ENCODE results near the gene GPR137. TPM values are rescaled to one million over a fixed set of nuclear protein-coding genes. Genes with fewer than 3 reads are reported as not detected.

Gene GPR137
- total and polyA plus RNA-seq, 9 of the 15 experiments (the other 6 are each of a cell fraction or from before 2014, with no cell fraction given) = 0.32 to 26.7 (median 10.7) TPM

GRCh38 chr11:64305691-64306562, 20.3 kb downstream of the GPR137 start (continued):
- TF ChIP-seq GATAD2A (IDR thresholded peaks at IDR 0.05) (peak; percentile 44; the same call in 1 of the 2 replicates), ERF (CRISPR knock-in tag; IDR thresholded peaks at IDR 0.05) (no peak), GTF3C2 (IDR thresholded peaks at IDR 0.05; ENCODE audit: borderline replicate concordance, extremely low read depth, insufficient read length) (no peak), NCOA1 (IDR thresholded peaks at IDR 0.05; ENCODE audit: low read depth) (no peak), NFIC (IDR thresholded peaks at IDR 0.05) (peak; percentile 36), HMG20A (CRISPR knock-in tag; conservative IDR thresholded peaks at IDR 0.05) (no peak), CBX5 (IDR thresholded peaks at IDR 0.05; ENCODE audit: borderline replicate concordance, low read depth) (no peak), ZNF766 (CRISPR knock-in tag; conservative IDR thresholded peaks at IDR 0.05) (0 out of 2 replicates have a peak, but pooled peaks have one; percentile 24), CREB3 (tag; conservative IDR thresholded peaks at IDR 0.05; ENCODE audit: low read depth) (no peak), FOXJ2 (tag; IDR thresholded peaks at IDR 0.05) (0 out of 2 replicates have a peak, but pooled peaks have one; percentile 38), ZBTB2 (IDR thresholded peaks at IDR 0.05) (peak; percentile 36; the same call in 1 of the 2 replicates), ZNF655 (CRISPR knock-in tag; IDR thresholded peaks at IDR 0.05) (no peak), SMAD2 (IDR thresholded peaks at IDR 0.05; ENCODE audit: low read depth, low read length) (no peak), HNRNPLL (IDR thresholded peaks at IDR 0.05; ENCODE audit: low read depth, low read length, poor library complexity, severe bottlenecking) (no peak), ZNF133 (CRISPR knock-in tag; IDR thresholded peaks at IDR 0.05) (no peak), HSF4 (CRISPR knock-in tag; IDR thresholded peaks at IDR 0.05; ENCODE audit: borderline replicate concordance) (no peak), RAD51 (IDR thresholded peaks at IDR 0.05; ENCODE audit: borderline replicate concordance, low read depth) (peak; percentile 33; the same call in 1 of the 2 replicates), ZNF146 (CRISPR knock-in tag; IDR thresholded peaks at IDR 0.05; ENCODE audit: unreplicated experiment) (no peak)
- TF ChIP-seq, protein P1, sequence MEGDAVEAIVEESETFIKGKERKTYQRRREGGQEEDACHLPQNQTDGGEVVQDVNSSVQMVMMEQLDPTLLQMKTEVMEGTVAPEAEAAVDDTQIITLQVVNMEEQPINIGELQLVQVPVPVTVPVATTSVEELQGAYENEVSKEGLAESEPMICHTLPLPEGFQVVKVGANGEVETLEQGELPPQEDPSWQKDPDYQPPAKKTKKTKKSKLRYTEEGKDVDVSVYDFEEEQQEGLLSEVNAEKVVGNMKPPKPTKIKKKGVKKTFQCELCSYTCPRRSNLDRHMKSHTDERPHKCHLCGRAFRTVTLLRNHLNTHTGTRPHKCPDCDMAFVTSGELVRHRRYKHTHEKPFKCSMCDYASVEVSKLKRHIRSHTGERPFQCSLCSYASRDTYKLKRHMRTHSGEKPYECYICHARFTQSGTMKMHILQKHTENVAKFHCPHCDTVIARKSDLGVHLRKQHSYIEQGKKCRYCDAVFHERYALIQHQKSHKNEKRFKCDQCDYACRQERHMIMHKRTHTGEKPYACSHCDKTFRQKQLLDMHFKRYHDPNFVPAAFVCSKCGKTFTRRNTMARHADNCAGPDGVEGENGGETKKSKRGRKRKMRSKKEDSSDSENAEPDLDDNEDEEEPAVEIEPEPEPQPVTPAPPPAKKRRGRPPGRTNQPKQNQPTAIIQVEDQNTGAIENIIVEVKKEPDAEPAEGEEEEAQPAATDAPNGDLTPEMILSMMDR (IDR thresholded peaks at IDR 0.05 in 2 of 3, conservative IDR thresholded peaks at IDR 0.05 in 1 of 3; ENCODE audit: insufficient read depth in 2 of 3, low read depth in 1 of 3, low read length in 3 of 3) = peak; percentile 56 to 74 (median 67)
